Measurements from ENCODE around the gene MLEC.
A peak's percentile ranks its signal among the peaks of the same experiment; 100 is the strongest.

The MLEC gene

GRCh38 chr12:120710031-120710804 is 23.3 kb downstream of the MLEC start, which contains the start of gene UNC119B:
Gene UNC119B, plus strand, starts transcription at chr12:120710458. Its CDS starts 17 bp downstream, at chr12:120710475.
- peak within 1 kb of the TSS; percentile 66 for H3K4me3 ChIP-seq (ENCODE audit: low read length)
- peak; percentile 52 for DNase-seq (ENCODE audit: low read depth)
- TF ChIP-seq CTCF (IDR thresholded peaks at IDR 0.05; ENCODE audit: insufficient read depth, low read depth, low read length, missing control alignments): no peak

- DNase-seq (ENCODE audit: low read depth): peak; percentile 17
- no peak for TF ChIP-seq CTCF (IDR thresholded peaks at IDR 0.05; ENCODE audit: insufficient read depth, low read depth, low read length, missing control alignments)
- H3K4me3 ChIP-seq (ENCODE audit: low read length): peak overlapping the region; percentile 66
Observed at GRCh38 chr12:120710805-120711296, 23.9 kb downstream of the MLEC start.

GRCh38 chr12:120711411-120711810 is 24.5 kb downstream of the MLEC start:
- H3K4me3 ChIP-seq (ENCODE audit: low read length): peak overlapping the region; percentile 66

GRCh38 chr12:120712610-120713009 is 25.7 kb downstream of the MLEC start:
- TF ChIP-seq CTCF (IDR thresholded peaks at IDR 0.05; ENCODE audit: insufficient read depth, low read depth, low read length, missing control alignments): no peak
- H3K4me3 ChIP-seq (ENCODE audit: low read length): no peak overlapping the region
- DNase-seq (ENCODE audit: low read depth): no peak

More at GRCh38 chr12:120711411-120711810, 24.5 kb downstream of the MLEC start:
- no peak for TF ChIP-seq CTCF (IDR thresholded peaks at IDR 0.05; ENCODE audit: insufficient read depth, low read depth, low read length, missing control alignments)
- DNase-seq (ENCODE audit: low read depth): peak; percentile 21

- peak; percentile 85 for DNase-seq (ENCODE audit: low read depth)
- no peak overlapping the region for H3K4me3 ChIP-seq (ENCODE audit: low read length)
- peak; percentile 86 for TF ChIP-seq CTCF (IDR thresholded peaks at IDR 0.05; ENCODE audit: insufficient read depth, low read depth, low read length, missing control alignments)
Observed at GRCh38 chr12:120713861-120714482, 27.0 kb downstream of the MLEC start.

- no peak for DNase-seq (ENCODE audit: low read depth)
- TF ChIP-seq CTCF (IDR thresholded peaks at IDR 0.05; ENCODE audit: insufficient read depth, low read depth, low read length, missing control alignments): no peak
- H3K4me3 ChIP-seq (ENCODE audit: low read length): no peak overlapping the region
Observed at GRCh38 chr12:120718055-120718454, 31.1 kb downstream of the MLEC start.

Measured in epithelial cell of esophagus (primary cell).